ENCODE data around the gene ACOT12.

ACOT12 gene

GRCh38 chr5:81286059-81286617 is 107.8 kb downstream of the ACOT12 start:
- no peak for DNase-seq

- DNase-seq: no peak
Observed at GRCh38 chr5:81283976-81284375, 110.0 kb downstream of the ACOT12 start.
